ENCODE data around the gene ILF3.

Gene ILF3

GRCh38 chr19:10683064-10683426 lies 28.9 kb downstream of the ILF3 start:
- no peak for DNase-seq (ENCODE audit: low read depth in 2 of 2)
- no peak overlapping the region for H3K4me3 ChIP-seq (replicated peaks in 1 of 2; ENCODE audit: low read depth in 2 of 2, low read length in 2 of 2)
- TF ChIP-seq CTCF (IDR thresholded peaks at IDR 0.05; ENCODE audit: low read depth, low read length), result no peak

GRCh38 chr19:10683582-10683981 lies 29.4 kb downstream of the ILF3 start:
- DNase-seq (ENCODE audit: low read depth in 2 of 2), result no peak
- no peak overlapping the region for H3K4me3 ChIP-seq (replicated peaks in 1 of 2; ENCODE audit: low read depth in 2 of 2, low read length in 2 of 2)
- TF ChIP-seq CTCF (IDR thresholded peaks at IDR 0.05; ENCODE audit: low read depth, low read length), result no peak

GRCh38 chr19:10685210-10685609 lies 31.1 kb downstream of the ILF3 start:
- no peak for DNase-seq (ENCODE audit: low read depth in 2 of 2)

GRCh38 chr19:10686193-10686592 lies 32.0 kb downstream of the ILF3 start:
- DNase-seq (ENCODE audit: low read depth in 2 of 2), result no peak
- H3K4me3 ChIP-seq (replicated peaks in 1 of 2; ENCODE audit: low read depth in 2 of 2, low read length in 2 of 2), result no peak overlapping the region
- TF ChIP-seq CTCF (IDR thresholded peaks at IDR 0.05; ENCODE audit: low read depth, low read length), result no peak

More at GRCh38 chr19:10685210-10685609, 31.1 kb downstream of the ILF3 start:
- H3K4me3 ChIP-seq (replicated peaks in 1 of 2; ENCODE audit: low read depth in 2 of 2, low read length in 2 of 2), result no peak overlapping the region
- no peak for TF ChIP-seq CTCF (IDR thresholded peaks at IDR 0.05; ENCODE audit: low read depth, low read length)

GRCh38 chr19:10686661-10687517 lies 32.7 kb downstream of the ILF3 start:
- peak; percentile 21 to 79 for DNase-seq (ENCODE audit: low read depth in 2 of 2)
- TF ChIP-seq CTCF (IDR thresholded peaks at IDR 0.05; ENCODE audit: low read depth, low read length), result no peak

GRCh38 chr19:10687518-10688288 lies 33.6 kb downstream of the ILF3 start:
- no peak for TF ChIP-seq CTCF (IDR thresholded peaks at IDR 0.05; ENCODE audit: low read depth, low read length)
- H3K4me3 ChIP-seq (replicated peaks in 1 of 2; ENCODE audit: low read depth in 2 of 2, low read length in 2 of 2), result no peak overlapping the region
- no peak for DNase-seq (ENCODE audit: low read depth in 2 of 2)

More at GRCh38 chr19:10686661-10687517, 32.7 kb downstream of the ILF3 start:
- no peak overlapping the region for H3K4me3 ChIP-seq (replicated peaks in 1 of 2; ENCODE audit: low read depth in 2 of 2, low read length in 2 of 2)
